Stimulated activated CD8-positive, alpha-beta memory T cell treated with anti-CD3 and anti-CD28 coated beads, Interleukin-15, amount 100 ng/mL, for 48 hours (primary cell): ENCODE measurements around the gene ANKLE1.

ENCODE experiments used
- DNase-seq, 2 donors: peaks; one replicate each; pipeline ENCODE4 v3.0.0-alpha.2; 2020; ENCODE audit warnings: low read depth in 2 of 2

ANKLE1 gene, protein sequence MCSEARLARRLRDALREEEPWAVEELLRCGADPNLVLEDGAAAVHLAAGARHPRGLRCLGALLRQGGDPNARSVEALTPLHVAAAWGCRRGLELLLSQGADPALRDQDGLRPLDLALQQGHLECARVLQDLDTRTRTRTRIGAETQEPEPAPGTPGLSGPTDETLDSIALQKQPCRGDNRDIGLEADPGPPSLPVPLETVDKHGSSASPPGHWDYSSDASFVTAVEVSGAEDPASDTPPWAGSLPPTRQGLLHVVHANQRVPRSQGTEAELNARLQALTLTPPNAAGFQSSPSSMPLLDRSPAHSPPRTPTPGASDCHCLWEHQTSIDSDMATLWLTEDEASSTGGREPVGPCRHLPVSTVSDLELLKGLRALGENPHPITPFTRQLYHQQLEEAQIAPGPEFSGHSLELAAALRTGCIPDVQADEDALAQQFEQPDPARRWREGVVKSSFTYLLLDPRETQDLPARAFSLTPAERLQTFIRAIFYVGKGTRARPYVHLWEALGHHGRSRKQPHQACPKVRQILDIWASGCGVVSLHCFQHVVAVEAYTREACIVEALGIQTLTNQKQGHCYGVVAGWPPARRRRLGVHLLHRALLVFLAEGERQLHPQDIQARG

DNA sequence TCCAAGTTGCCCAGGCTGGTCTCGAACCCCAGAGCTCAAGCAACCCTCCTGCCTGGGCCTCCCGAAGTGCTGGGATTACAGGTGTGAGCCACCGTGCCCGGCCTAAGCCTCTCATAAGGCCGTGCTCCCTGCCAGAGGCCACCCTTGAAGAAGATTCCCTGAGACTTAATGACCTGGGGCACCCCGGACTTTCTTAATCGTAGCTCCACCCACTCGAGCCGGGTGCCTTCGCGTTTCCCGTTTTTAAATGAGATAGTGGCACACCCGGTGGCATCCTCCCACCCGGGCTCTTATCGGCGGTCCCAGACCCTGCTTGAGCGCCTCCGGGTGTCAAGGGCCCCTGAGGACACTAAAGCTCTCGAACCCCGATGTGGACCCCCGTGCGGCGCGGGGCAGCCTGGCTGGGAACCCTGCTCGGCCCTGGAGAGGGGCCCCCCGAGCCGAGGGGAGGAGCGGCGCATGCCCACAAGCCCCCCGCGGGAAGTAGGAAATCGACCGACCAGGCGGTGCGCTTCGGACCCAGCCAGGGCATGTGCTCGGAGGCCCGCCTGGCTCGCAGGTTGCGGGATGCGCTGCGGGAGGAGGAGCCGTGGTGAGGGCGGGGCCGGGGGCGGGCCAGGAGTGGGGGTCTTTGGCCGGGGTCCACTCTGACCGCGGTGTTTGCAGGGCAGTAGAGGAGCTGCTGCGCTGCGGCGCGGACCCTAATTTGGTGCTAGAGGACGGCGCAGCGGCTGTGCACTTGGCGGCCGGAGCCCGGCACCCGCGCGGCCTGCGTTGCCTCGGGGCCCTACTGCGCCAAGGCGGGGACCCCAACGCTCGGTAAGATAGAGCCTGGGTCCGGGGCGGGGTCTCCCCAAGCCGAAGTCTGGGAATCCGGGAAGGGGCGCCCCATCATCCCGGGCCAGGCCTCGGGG lies at the start of gene ANKLE1:
Gene ANKLE1, plus strand, starts transcription at position 511 of the 914 bp plus-strand sequence. Its CDS starts 20 bp downstream, at position 531.
- DNase-seq, result peak; percentile 31 to 58

DNA sequence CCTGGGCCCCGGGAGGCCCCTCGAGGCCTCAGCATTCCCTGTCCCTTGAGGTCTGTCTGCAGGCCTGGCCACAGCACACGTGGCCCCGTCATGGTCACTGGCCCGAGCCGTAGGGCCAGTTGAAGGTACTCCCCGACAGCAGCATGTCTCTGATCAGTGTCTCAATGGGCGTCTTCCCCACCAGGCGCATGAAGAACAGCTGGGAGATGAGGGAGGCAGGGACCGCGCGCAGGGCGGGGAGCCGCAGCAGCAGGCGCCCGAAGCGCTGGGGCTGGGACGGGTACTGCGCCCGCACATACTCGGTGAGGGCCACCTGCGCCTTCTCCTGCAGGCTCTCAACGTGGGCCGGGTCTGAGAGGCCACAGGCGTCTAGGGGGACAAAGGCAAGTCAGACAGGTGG lies 49.4 kb upstream of the ANKLE1 start:
- no peak for DNase-seq

DNA sequence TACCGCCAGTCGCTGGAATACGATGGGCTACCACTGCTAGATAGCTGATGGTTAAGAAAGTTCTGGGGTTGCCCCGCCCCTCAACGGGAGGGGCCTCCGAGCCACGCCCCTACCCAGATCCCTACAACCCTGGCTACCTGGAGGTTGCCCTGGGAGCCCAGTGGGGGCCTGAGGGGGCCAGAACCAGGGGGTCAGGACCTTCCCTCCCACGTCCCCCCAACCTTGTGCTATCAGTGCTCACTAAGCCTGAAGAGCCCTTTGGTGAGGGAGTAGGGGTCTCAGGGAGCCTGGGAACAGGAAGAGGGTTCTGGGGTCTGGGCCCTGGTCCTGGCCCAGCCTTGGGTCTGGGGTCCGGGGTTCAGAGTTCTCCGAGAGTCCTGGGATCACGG lies 46.8 kb upstream of the ANKLE1 start:
- DNase-seq, result peak; percentile 40 to 54

DNA sequence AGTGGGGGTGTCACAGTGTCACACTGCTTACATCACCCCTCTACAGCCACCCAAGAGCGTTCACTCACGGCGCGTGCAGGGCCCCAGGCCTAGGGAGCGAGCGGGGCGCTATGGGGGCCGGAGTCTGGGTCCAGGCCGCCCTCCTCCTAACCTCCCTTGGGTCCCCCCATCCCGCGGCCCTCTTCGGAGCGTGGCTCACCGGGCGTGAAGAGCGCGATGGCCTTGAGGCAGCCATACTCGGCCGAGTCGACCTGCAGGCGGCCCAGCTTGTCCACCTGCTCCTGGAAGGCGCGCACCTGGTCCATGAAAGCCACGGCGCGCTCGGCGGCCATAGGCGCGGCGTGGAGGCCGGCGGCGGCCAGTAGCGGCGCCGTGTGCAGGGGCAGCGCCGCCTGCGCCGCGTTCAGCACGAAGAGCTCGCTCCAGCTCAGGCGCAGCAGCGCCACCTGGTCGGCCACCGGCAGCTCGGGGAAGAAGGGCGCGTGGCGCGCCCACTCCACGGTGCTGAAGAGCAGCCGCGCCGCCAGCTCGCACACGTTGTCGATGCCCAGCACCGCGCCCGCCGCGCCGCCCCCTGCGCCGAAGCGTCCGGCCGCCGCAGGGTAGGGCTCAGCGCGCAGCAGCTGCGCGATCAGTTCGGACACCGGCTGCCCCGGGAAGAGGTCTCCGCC lies 46.3 kb upstream of the ANKLE1 start:
- peak; percentile 58 to 63 for DNase-seq

DNA sequence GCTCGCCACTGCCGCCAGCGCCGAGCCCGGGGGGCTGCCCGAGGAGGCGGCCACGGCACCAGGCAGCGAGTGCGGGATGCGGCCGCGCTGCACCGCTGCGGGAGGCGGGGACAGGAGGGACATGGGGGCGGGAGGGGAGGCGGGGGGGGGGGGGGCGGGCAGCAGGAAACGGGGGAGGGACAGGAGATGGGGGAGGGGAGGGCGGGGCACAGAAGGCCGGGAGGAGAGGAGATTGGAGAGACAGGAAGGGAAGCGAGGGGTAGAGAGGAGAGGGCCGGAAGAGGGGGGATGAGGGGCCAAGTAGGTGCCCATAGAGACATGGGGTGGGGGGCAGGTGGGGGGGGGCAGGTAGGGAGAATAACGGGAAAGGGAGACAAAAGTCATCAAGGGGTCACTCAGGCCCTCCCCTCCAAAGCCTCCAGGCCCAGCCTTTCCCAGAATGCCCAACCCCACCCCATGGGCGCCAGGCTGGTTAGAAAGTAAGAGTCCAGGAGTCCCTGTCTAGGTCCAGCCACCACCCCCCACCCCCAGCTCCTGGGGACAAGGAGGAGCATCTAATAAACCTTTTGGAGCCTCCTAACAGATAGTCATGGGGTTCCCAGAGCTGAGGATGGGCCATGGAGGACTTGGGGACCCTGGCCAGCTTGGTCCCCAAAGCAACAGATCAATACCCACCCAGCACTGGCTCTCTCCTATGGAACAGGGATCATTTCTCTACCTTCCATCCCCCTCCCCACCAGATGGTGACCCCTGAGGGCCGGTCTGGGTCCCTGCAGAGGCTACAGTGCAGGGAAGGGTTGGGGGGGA lies 45.5 kb upstream of the ANKLE1 start:
- no peak for DNase-seq

DNA sequence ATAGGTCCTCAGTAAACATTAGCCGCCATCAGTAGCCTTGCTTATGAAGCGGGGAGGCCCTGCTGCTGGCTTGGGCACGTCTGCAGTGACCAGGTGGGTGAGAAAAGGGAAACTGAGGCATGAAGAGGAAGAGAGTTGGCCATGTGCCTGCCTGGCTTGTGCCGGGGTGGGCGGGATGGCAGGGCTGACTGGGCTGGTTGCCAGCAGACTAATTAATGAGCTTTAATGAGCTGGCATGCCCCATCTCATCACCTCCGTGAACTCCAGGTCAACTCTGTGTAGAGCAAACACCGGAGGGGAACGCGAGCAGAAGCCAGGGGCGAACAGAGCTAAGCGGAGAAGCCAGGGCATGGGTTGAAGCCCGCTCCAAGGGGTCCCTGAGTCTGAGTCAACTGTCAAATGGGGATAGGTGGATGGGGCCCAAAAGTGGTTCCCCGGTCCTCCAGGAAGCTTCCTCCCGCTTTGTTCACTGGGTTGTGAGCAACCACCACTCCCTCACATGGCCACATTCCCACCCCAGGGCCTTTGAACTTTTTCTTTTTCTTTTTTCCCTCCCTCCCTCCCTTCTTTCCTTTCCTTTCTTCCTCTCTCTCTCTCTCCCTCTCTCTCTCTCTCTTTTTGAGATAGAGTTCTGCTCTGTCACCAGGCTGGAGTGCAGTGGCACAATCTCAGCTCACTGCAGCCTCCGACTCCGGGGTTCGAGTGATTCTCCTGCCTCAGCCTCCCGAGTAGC lies 44.7 kb upstream of the ANKLE1 start:
- no peak for DNase-seq

DNA sequence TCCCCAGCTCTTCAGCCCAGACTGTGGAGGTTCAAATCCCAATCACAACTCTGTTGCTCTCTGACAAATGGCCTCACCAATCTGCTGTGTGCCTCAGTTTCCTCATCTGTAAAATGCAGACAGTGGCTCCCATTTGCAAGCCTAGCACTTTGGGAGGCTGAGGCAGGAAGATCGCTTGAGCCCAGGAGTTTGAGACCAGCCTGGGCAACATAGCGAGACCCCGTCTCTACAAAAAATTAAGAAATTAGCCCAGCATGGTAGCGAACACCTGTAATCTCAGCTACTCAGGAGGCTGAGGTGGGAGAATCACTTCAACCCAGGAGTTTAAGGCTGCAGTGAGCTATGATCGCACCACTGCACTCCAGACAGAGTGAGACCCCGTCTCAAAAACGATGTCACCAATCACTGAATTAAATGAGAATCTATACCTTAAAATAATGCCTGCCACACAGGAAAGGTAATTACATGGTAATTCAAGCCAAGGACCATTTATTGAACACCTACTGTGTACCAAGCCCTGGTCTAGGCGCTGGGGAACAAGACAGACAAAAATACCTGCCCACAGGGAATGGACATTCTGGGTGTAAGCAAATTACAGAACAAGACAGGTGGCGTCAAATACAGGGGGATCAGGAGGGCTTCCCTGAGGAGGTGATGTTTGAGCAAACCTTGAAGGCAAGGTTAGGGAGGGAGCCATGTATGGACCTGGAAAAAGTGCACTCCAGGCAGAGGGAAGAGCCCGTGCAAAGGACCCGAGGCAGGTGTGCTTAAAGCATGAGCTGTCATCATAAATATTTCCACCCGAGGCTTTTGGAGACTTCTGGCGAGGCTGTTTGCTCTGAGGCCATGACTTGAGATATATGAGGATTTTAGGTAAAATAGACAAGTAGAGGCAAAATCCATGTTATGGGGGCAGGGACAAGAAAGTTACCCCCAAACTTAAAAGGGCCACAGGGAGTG lies 43.7 kb upstream of the ANKLE1 start:
- no peak for DNase-seq

DNA sequence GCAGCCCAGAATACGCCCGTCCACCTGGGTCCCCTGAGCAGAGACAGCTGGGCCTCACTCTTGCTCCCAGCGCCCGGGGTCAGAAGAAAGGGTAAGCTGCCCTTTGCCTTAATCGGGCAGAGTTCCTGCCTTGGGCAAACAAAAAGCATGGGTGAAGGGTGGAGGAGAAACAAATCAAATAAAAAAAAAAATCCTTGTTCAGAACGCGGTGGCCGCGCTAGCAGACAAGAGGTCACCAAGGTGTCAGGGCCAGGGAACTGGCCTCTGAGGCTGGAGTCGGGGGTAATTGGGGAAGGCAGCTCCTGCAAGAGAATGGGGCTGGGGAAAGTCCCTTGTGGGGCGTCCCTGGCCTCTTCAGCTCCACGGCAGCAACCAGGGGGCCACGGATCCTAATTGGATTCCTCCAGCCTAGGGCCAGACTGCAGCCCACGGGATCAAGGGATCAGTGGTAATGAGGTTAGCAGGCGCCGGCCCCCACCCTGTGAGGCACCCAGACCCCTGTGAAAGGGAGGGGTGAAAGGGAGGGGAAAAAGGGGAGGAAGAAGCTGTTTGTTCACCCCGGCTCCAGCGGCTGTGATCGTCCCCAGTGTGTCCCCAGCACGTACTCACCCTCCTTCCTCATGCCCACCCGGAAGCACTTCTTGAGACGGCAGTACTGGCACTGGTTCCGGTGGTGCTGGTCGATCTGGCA lies 41.5 kb upstream of the ANKLE1 start:
- DNase-seq, result no peak

DNA sequence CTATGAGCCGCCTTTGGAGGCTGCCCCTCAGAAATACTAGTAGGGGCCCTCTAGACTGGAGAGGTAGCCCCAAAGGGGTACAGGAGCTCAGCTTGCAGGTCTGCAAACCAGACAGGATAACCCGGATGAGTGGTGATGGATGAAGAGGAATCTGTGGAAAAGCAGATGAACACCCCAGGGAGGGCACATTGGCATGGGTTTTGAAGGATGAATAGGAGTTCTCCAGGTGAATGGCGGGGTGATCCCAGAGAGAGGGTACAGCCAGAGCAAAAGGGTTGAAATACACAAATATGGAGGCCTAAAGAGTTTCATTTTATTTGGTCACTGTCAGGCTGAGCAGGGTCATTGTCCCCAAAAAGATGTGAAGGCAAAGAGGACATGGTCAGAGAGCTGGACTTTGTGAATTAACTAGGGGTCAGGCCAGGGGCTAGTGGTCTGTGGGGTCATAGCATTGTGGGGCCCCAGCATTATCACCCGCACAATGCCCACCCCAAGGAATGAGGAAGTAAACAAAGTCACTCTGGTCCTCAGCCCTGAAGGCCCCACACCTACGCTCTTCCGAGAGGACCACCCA lies 40.8 kb upstream of the ANKLE1 start:
- DNase-seq, result no peak

DNA sequence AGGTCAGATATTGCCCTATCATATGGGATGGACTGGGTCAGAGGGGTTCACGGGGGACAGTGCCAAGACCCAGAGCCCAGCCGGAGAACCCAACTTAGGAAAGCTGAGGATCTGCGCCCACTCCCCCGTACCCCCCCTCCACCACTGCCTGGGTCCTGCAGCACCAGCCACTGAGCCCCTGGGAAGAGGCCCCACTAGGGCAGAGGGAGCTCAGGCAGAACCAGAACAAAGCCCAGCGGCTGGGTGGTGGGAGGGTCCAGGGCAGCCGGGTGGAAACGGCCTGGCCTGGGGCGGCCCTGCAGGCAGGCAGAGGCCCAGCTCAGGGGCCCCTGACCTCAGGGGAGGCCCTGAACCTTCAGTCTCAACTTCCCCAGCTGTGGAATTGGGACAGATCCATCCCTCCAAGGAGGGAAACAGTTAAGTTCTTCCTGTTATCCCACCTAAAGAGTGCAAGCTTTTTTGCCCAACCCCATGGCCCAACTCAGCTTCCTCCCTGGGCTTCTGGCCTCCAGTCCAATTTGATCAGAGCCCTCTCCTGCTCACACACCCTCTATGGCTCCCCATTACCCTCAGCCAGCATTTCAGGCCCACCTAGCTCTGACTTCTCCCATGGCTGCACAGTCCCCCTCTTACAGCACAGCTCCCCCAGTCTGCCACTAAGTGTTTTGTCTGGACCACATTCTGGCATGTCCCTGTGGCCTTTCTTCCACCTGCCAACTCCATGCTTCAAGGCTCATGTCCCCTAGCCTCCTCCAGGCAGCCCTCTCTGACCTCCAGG lies 39.1 kb upstream of the ANKLE1 start:
- no peak for DNase-seq

DNA sequence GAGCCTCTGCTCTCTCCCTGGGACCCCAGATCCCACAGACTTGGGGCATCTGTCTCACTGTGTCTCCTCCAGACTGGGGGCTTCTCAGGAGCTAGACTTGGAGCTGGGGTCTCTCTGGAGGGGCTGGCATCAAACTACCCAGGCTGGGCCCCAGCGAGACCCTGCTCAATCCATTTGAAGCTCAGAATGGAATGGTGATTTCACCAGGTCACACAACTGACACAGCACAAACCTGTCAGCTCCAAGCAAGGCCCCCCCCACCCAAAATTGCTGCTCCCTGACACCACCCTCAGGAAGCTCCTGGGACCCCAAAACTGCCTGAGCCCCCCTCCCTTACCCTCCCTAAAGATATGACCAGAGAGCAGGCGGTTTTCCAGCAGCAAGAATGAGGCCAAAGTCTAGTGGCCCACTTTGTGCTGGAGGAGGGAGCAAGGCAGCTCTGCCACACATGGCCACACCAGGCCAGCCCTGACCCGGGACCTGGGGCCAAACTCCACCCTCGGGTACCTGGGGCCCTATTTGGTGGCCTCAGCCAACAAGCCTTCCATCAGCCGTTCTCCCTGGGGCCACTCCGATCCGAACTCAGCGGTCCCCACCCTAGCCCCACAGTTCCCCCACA lies 38.4 kb upstream of the ANKLE1 start:
- DNase-seq, result no peak

DNA sequence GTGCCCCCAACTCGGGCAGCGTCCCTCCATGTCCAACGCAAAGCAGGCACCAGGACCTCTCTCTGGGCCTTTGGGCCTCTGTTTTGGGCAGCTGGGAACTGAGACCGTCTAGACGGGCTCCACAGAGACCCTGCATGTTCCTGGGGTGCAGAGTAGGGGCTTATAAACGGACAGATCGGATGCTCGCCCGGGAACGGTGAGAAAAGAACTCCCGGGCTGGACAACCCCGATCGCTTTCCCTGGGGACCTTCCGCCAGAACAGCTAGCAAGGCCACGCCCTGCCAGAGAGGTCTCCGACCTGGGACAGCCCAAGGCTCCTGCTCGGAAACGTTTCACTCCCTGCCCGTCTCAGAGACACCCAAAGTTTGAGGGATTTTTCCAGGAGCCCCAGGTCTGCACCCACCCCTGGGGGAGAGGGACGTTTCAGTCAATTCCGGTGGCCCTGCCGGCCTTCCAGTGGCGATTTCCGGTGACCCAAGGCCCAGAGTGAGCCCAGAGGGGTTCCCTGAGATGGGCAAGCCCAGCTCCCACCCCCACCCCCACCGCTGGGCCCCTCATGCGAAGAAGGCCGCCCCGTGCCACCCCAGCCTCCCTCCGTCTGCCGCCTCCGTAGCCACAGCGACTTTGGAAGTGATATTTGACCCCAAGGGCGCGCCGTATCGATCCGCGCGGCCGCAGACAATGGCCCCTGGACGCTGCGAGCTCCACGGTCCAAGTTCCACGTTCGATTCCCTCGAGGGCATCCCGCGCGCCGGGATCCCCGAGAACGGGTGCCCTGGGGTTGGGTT lies 37.7 kb upstream of the ANKLE1 start:
- DNase-seq, result no peak

DNA sequence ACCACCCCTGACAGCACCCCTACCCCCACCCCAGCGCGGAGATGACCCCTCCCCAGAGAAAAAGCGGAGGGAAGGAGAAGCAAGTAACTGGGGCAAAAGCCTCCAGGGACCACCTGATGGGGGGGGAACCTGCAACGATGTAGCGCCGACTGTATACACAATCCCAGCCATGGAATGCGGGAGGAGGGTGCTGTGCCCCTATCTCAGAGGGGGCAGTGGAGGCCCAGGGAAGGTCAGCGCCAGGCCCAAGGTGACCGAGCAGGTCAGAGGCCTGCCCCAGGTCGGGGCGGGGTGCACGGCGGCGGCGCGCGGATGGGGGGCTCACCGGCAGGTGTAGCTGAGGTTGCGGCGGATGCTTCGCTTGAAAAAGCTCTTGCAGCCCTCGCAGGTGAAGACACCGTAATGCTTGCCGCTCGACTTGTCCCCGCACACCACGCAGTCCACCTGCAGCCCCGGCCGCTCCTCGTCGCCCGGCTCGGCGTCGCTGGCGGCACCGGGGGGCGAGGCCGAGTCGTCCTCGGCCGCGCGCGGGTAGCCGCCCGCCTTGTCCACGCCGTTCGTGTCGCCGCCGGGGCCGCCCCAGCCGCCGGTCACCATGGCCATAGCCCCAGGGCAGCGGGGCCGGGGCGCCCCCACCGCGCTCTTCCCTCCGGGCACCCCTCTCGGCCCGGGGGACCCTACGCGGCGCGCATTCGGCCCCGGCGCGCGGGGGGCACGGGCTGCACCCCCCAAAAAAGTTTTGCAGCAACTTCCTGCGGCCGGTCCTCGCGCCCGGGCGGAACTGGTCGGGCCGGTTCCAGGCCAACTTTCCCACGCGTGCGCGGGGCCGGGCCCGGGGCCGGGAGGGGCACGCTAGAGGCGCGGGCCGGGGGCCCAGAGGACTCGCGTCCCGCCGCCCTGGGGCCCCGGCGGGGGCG lies 36.8 kb upstream of the ANKLE1 start:
- DNase-seq, result no peak

DNA sequence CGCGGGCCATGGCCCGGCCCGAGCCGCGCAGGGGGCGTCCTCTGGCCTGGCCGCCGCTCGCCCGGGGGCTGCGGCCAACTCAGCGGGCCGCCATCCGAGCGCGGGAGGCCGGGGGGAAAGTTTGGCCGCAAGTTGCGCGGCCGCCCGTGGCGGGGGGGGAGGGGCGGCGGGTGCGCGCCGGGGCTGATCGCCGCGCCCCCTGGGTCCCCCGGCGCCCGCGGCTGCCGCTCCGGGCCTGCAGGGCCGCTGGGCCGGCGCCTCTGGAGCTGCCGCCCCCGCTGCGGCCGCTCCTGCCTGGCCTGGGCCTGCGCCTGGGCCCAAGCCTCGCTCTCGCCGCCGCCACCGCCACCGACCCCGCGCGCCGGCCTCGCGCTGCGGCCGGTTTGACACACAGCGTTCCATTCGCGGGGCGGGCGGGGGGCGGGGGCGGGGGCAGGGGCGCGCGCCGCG lies 36.1 kb upstream of the ANKLE1 start, which contains the start of gene NR2F6:
Gene NR2F6, minus strand, starts transcription at position 385 of the 450 bp plus-strand sequence. CDS start 699 bp downstream, outside the sequence.
- DNase-seq, result no peak
